ENCODE data around the gene CLSTN2.

- TF ChIP-seq CTCF (IDR thresholded peaks at IDR 0.05) (no peak), POLR2A (IDR thresholded peaks at IDR 0.05) (no peak), EP300 (IDR thresholded peaks at IDR 0.05) (no peak)
Observed at GRCh38 chr3:140007081-140007480, 72.1 kb downstream of the CLSTN2 start.
